Measurements from ENCODE around the gene PRDX1. TPM values are rescaled to one million over a fixed set of nuclear protein-coding genes. Genes with fewer than 3 reads are reported as not detected.
"Not testable (repeated sequence)": the region's sequence is repeated elsewhere in the genome, so short reads cannot be mapped to it uniquely, and the experiment has no call there.

Gene PRDX1
- total and polyA plus RNA-seq, 11 donors: 249 to 671 (median 320) TPM

- Histone ChIP-seq H3K4me3 (no peak overlapping the region), H3K4me1 (peaks cover 0 to 10% (median 0%) of the 10 kb centered on the region in 12 donors), H3K9me3 (no peaks in the 10 kb centered on the region), H3K27ac (no peak overlapping the region), H3K27me3 (no peaks in the 10 kb centered on the region), H3K36me3 (no peaks in the 10 kb centered on the region)
- no peak for DNase-seq
- no peak for TF ChIP-seq POLR2A (IDR thresholded peaks at IDR 0.05)
- TF ChIP-seq CTCF (IDR thresholded peaks at IDR 0.05): no peak
- intact Hi-C loops (cut with DNase I): no loop called here
- ATAC-seq: no peak
- WGBS, 4 donors: 95 to 98% (median 96%) methylated on average over 11 of the region's 11 CpGs
Observed at GRCh38 chr1:45530632-45531135, 9.0 kb upstream of the PRDX1 start.

- ATAC-seq: no peak
- no peaks in the 10 kb centered on the region for H3K27me3 ChIP-seq
- 86 to 100% (median 98%) methylated on average over 1 of the region's 1 CpG for WGBS, 4 donors
- no peak for DNase-seq
- TF ChIP-seq POLR2A (IDR thresholded peaks at IDR 0.05) (no peak), CTCF (IDR thresholded peaks at IDR 0.05) (no peak)
- intact Hi-C loops (cut with DNase I): loop anchor here in 2 of 10 donors (10.0 kb wide), 1 partner anchor 159 kb away; the partner anchor contains the start of genes GPBP1L1 (in 2 of the 2) and TMEM69 (in 2 of the 2)
- no peak overlapping the region for H3K27ac ChIP-seq
- H3K4me3 ChIP-seq: no peak overlapping the region
- no peaks in the 10 kb centered on the region for H3K36me3 ChIP-seq
- peaks cover 0 to 7% (median 3%) of the 10 kb centered on the region in 12 donors for H3K4me1 ChIP-seq
- no peaks in the 10 kb centered on the region for H3K9me3 ChIP-seq
Observed at GRCh38 chr1:45526135-45526644, 4.5 kb upstream of the PRDX1 start.

GRCh38 chr1:45523975-45524374 is 2.3 kb upstream of the PRDX1 start:
- H3K4me1 ChIP-seq: peaks cover 0 to 25% (median 11%) of the 10 kb centered on the region in 12 donors
- H3K27me3 ChIP-seq, H3K27ac ChIP-seq, H3K9me3 ChIP-seq, H3K4me3 ChIP-seq, ATAC-seq, DNase-seq, H3K36me3 ChIP-seq: not testable (repeated sequence)
- WGBS, 4 donors: 83 to 90% (median 89%) methylated on average over 10 of the region's 10 CpGs
- intact Hi-C loops (cut with DNase I): loop anchor here in 3 of 10 donors (2.0 to 10.0 kb wide), 3 partner anchors 27 to 163 kb away; partner anchors contain the start of genes GPBP1L1 (in 3 of the 3), TMEM69 (in 3 of the 3) and AKR1A1 (in 1 of the 3)

GRCh38 chr1:45523516-45523915 is 1.8 kb upstream of the PRDX1 start:
- intact Hi-C loops (cut with DNase I): loop anchor here in 3 of 10 donors (2.0 to 10.0 kb wide), 3 partner anchors 27 to 164 kb away; partner anchors contain the start of genes GPBP1L1 (in 3 of the 3), TMEM69 (in 3 of the 3) and AKR1A1 (in 1 of the 3)
- not testable (repeated sequence) for H3K9me3 ChIP-seq, H3K27ac ChIP-seq, H3K4me3 ChIP-seq, ATAC-seq, H3K27me3 ChIP-seq, H3K36me3 ChIP-seq, DNase-seq
- H3K4me1 ChIP-seq: peaks cover 0 to 29% (median 14%) of the 10 kb centered on the region in 12 donors
- 63 to 72% (median 67%) methylated on average over 2 of the region's 2 CpGs for WGBS, 4 donors

GRCh38 chr1:45522324-45523104 is 830 bp upstream of the PRDX1 start:
- intact Hi-C loops (cut with DNase I): loop anchor here in 3 of 10 donors (2.0 to 10.0 kb wide), 3 partner anchors 28 to 165 kb away; partner anchors contain the start of genes GPBP1L1 (in 3 of the 3), TMEM69 (in 3 of the 3) and AKR1A1 (in 1 of the 3)
- peak overlapping the region; percentile 69 to 99 (median 84) for H3K4me3 ChIP-seq
- H3K4me1 ChIP-seq: peaks cover 0 to 37% (median 15%) of the 10 kb centered on the region in 12 donors
- DNase-seq: no peak
- no peak for TF ChIP-seq CTCF (IDR thresholded peaks at IDR 0.05)
- TF ChIP-seq POLR2A (IDR thresholded peaks at IDR 0.05): no peak
- H3K9me3 ChIP-seq: no peaks in the 10 kb centered on the region
- 83 to 87% (median 85%) methylated on average over 21 of the region's 21 CpGs for WGBS, 4 donors
- no peaks in the 10 kb centered on the region for H3K27me3 ChIP-seq
- no peak for ATAC-seq
- H3K27ac ChIP-seq: peak overlapping the region; percentile 67 to 98 (median 94)
- H3K36me3 ChIP-seq: peaks cover 0 to 15% (median 12%) of the 10 kb centered on the region in 9 donors

GRCh38 chr1:45519774-45520173 is 1.9 kb downstream of the PRDX1 start:
- Histone ChIP-seq H3K4me3 (peak overlapping the region in 5 of 12 donors; percentile 1 to 92 (median 83)), H3K27ac (peak overlapping the region in 1 of 12 donors; percentile 11), H3K4me1 (peaks cover 0 to 46% (median 23%) of the 10 kb centered on the region in 12 donors), H3K36me3 (peaks cover 0 to 42% (median 37%) of the 10 kb centered on the region in 9 donors)
- ATAC-seq, DNase-seq, H3K27me3 ChIP-seq, H3K9me3 ChIP-seq: not testable (repeated sequence)
- WGBS, 4 donors: 80 to 92% (median 81%) methylated on average over 16 of the region's 16 CpGs
- intact Hi-C loops (cut with DNase I): loop anchor here in 6 of 10 donors (2.0 to 10.0 kb wide), 9 partner anchors 31 to 365 kb away; partner anchors contain the start of genes GPBP1L1 (in 3 of the 6), TMEM69 (in 3 of the 6) and AKR1A1 (in 2 of the 6)
